B cell (primary cell): ENCODE measurements around the gene VWCE. TPM values are rescaled to one million over a fixed set of nuclear protein-coding genes. Genes with fewer than 3 reads are reported as not detected.

Experiments used
- ATAC-seq: fragments of 200-7000 bp; cut with Tn5 transposase; one replicate; pipeline ENCODE4 v1.10.0; 2021; ENCODE audit warnings: low read depth, mild to moderate bottlenecking, moderate number of reproducible peaks, moderate library complexity
- CTCF ChIA-PET: fragments of 350-600 bp; sonication (Branson Sonifier 250); formaldehyde crosslinking; loops from one replicate; lab custom pipeline; 2021; ENCODE audit warnings: antibody characterized with exemption, inconsistent platforms; lab: Charles Lee
- POLR2A ChIA-PET: fragments of 350-600 bp; sonication (Branson Sonifier 250); formaldehyde crosslinking; loops from one replicate; lab custom pipeline; 2021; ENCODE audit warnings: antibody characterized with exemption; lab: Charles Lee
- DNase-seq: peaks from one replicate; pipeline ENCODE4 v3.0.0; 2013
- H2AFZ ChIP-seq: 2 replicates; pipeline ENCODE4 v1.6.1; 2012; ENCODE audit warnings: mild to moderate bottlenecking, low read depth, low read length; ENCODE audit not compliant: insufficient read depth, poor library complexity, severe bottlenecking
- H3K27ac ChIP-seq, 2 donors: 1 replicate in 1 of 2; 2 replicates in 1 of 2; pipeline ENCODE4 v1.5.1; 2012 to 2013; ENCODE audit warnings: low read length in 2 of 2, mild to moderate bottlenecking in 2 of 2, moderate library complexity in 1 of 2
- H3K27me3 ChIP-seq, 4 experiments: fragments of 200-600 bp in 1 of 4; sonication (generic) in 1 of 4; replicated peaks in 1 of 4; 1 replicate in 2 of 4; 2 replicates in 2 of 4; pipeline versions ENCODE4 v1.6.1 to v1.7.0; 2013 to 2016; ENCODE audit warnings: low read length in 3 of 4, mild to moderate bottlenecking in 2 of 4, mixed read lengths in 1 of 4, moderate library complexity in 1 of 4; ENCODE audit not compliant: insufficient read depth in 4 of 4, control insufficient read depth in 3 of 4; ENCODE audit errors: control extremely low read depth in 1 of 4
- H3K36me3 ChIP-seq, 2 experiments: replicated peaks in 1 of 2; 1 replicate in 1 of 2; 2 replicates in 1 of 2; pipeline versions ENCODE4 v1.6.1 to v1.7.1; 2013; ENCODE audit warnings: low read length in 1 of 2; ENCODE audit not compliant: insufficient read depth in 2 of 2, control insufficient read depth in 1 of 2; ENCODE audit errors: control extremely low read depth in 1 of 2, extremely low read depth in 1 of 2
- H3K4me1 ChIP-seq, 2 donors: fragments of 200-600 bp in 1 of 2; sonication (generic) in 1 of 2; 1 replicate in 1 of 2; 2 replicates in 1 of 2; pipeline versions ENCODE4 v1.5.1 to v1.6.1; 2013 to 2017; ENCODE audit warnings: low read length in 2 of 2; ENCODE audit not compliant: control insufficient read depth in 2 of 2, insufficient read depth in 2 of 2
- H3K4me2 ChIP-seq: replicated peaks from 2 replicates; pipeline ENCODE3; 2012; ENCODE audit warnings: mild to moderate bottlenecking, low read depth, low read length; ENCODE audit not compliant: poor library complexity, severe bottlenecking
- H3K4me3 ChIP-seq, 5 experiments: fragments of 200-600 bp in 1 of 5; sonication (generic) in 1 of 5; 1 replicate in 3 of 5; 2 replicates in 2 of 5; pipeline versions ENCODE4 v1.5.1 to v1.7.0; 2011 to 2016; ENCODE audit warnings: low read length in 4 of 5, mild to moderate bottlenecking in 4 of 5, low read depth in 2 of 5, control low read depth in 1 of 5, moderate library complexity in 1 of 5; ENCODE audit not compliant: insufficient read depth in 1 of 5; ENCODE audit errors: control extremely low read depth in 1 of 5, extremely low read depth in 1 of 5
- H3K79me2 ChIP-seq: fragments of 200-600 bp; sonication (generic); one replicate; pipeline ENCODE4 v1.6.0; 2016; ENCODE audit warnings: low read length; ENCODE audit not compliant: control insufficient read depth, insufficient read depth
- H3K9ac ChIP-seq: fragments of 200-600 bp; sonication (generic); 2 replicates; pipeline ENCODE4 v1.6.1; 2017; ENCODE audit warnings: mild to moderate bottlenecking, low read length, moderate library complexity
- H3K9me3 ChIP-seq, 3 donors: one replicate each; pipeline versions ENCODE4 v1.6.1 to v1.7.1; 2013; ENCODE audit warnings: low read length in 2 of 3; ENCODE audit not compliant: control insufficient read depth in 2 of 3, insufficient read depth in 1 of 3; ENCODE audit errors: control extremely low read depth in 1 of 3
- H4K20me1 ChIP-seq: 2 replicates; pipeline ENCODE4 v1.6.0; 2012; ENCODE audit warnings: mild to moderate bottlenecking, low read length; ENCODE audit not compliant: insufficient read depth, control insufficient read depth, poor library complexity, severe bottlenecking
- H3K27ac Mint-ChIP-seq: one replicate; pipeline ENCODE4 v1.8.0; 2021; ENCODE audit warnings: mixed read lengths
- H3K27me3 Mint-ChIP-seq: one replicate; pipeline ENCODE4 v1.8.0; 2021; ENCODE audit warnings: mixed read lengths
- H3K4me1 Mint-ChIP-seq: one replicate; pipeline ENCODE4 v1.8.0; 2021; ENCODE audit warnings: mixed read lengths
- H3K4me3 Mint-ChIP-seq: one replicate; pipeline ENCODE4 v1.8.0; 2021; ENCODE audit warnings: mixed read lengths
- H3K9me3 Mint-ChIP-seq: one replicate; pipeline ENCODE4 v1.8.0; 2022; ENCODE audit warnings: mixed read lengths; ENCODE audit not compliant: insufficient read depth
- CTCF ChIP-seq: fragments of 200-600 bp; IDR thresholded peaks from one replicate; pipeline ENCODE4 v1.8.0; 2022; ENCODE audit warnings: antibody characterized with exemption, mild to moderate bottlenecking
- EZH2 ChIP-seq: IDR thresholded peaks from 2 replicates; pipeline ENCODE4 v1.6.1; 2012; ENCODE audit warnings: borderline replicate concordance, low read depth, mild to moderate bottlenecking, moderate library complexity, low read length; ENCODE audit not compliant: insufficient read depth, poor library complexity, severe bottlenecking
- WGBS: methylation state at CpG from one replicate; pipeline ENCODE4 v1.1.5; 2013; ENCODE audit warnings: missing lambda C conversion rate; ENCODE audit not compliant: insufficient coverage; 5-methylcytosine and 5-hydroxymethylcytosine counted together
- intact Hi-C: fragments of 100-400 bp; cut with micrococcal nuclease; formaldehyde crosslinking; loops from one replicate; pipeline ENCODE4 v1.10.0; 2022
- polyA plus RNA-seq: library from polyadenylated mRNA; depleted of rRNA; stranded (reverse); fragments of >200 nt; gene quantifications from 2 replicates; pipeline ENCODE4 v1.2.3, GENCODE V29; 2012
- total RNA-seq, 2 donors: library from RNA; stranded (reverse); fragments of 120-200 nt in 1 of 2; gene quantifications; 1 replicate in 1 of 2; 2 replicates in 1 of 2; pipeline versions ENCODE4 v1.2.3 to v1.2.4, GENCODE V29; 2013 to 2022

VWCE gene
- total and polyA plus RNA-seq, 2 donors (not counting 1 experiment from before 2014, with no cell fraction given): 0.37 to 0.39 TPM

- CTCF ChIA-PET: interaction anchor here (0.6 to 11.2 kb wide), 27 partner anchors 9 to 505 kb away, joined by 3 to 649 read pairs (median 9); partner anchors contain the start of genes CPSF7, CYB561A3, SDHAF2 and TMEM138
- H3K4me3 Mint-ChIP-seq: no peak overlapping the region
- peak overlapping the region; percentile 21 for H3K4me2 ChIP-seq
These were observed 41.2 kb upstream of the VWCE start for GRCh38 chr11:61336171-61336935.

More at GRCh38 chr11:61336171-61336935, 41.2 kb upstream of the VWCE start:
- Histone ChIP-seq H3K36me3 (peaks cover 0 to 4% of the 10 kb centered on the region in 2 experiments), H4K20me1 (peaks cover 14% of the 10 kb centered on the region), H2AFZ (peak overlapping the region; percentile 69), H3K79me2 (peaks cover 27% of the 10 kb centered on the region), H3K27me3 (no peaks in the 10 kb centered on the region), H3K27ac (peak overlapping the region; percentile 37 to 48), H3K4me1 (peaks cover 25 to 36% of the 10 kb centered on the region in 2 donors), H3K9me3 (no peaks in the 10 kb centered on the region), H3K9ac (no peak overlapping the region), H3K4me3 (no peak overlapping the region)
- 23% methylated on average over 7 of the region's 8 CpGs for WGBS
- ATAC-seq (peak; percentile 65), DNase-seq (peak; percentile 89)
- POLR2A ChIA-PET: interaction anchor here (0.9 to 2.6 kb wide), 7 partner anchors 20 to 93 kb away, joined by 3 to 30 read pairs (median 22); partner anchors contain the start of genes CPSF7, CYB561A3, SDHAF2 and TMEM138
- H3K4me1 Mint-ChIP-seq: peaks cover 46% of the 10 kb centered on the region
- no peaks in the 10 kb centered on the region for H3K9me3 Mint-ChIP-seq
- H3K27me3 Mint-ChIP-seq: no peaks in the 10 kb centered on the region
- peak; percentile 96 for TF ChIP-seq CTCF
- no peak for TF ChIP-seq EZH2
- intact Hi-C loops: loop anchor here (1.0 to 2.0 kb wide), 5 partner anchors 20 to 99 kb away; partner anchors contain the start of genes TMEM138 and TMEM216
- peak overlapping the region; percentile 88 for H3K27ac Mint-ChIP-seq
